K562 (cell line): ENCODE measurements around the gene SLC1A7.

Source experiments
- EZH2 ChIP-seq: IDR thresholded peaks from 2 replicates; pipeline ENCODE4 v1.6.1; 2012; ENCODE audit warnings: low read depth, mild to moderate bottlenecking, inconsistent platforms, low read length, borderline replicate concordance
- ZNF699 ChIP-seq: fragments of 250-450 bp; sonication (Bioruptor Pico); IDR thresholded peaks from 2 replicates; pipeline ENCODE4 v1.8.0; 2021; ENCODE audit warnings: mild to moderate bottlenecking, moderate library complexity; ENCODE audit not compliant: insufficient replicate concordance

DNA sequence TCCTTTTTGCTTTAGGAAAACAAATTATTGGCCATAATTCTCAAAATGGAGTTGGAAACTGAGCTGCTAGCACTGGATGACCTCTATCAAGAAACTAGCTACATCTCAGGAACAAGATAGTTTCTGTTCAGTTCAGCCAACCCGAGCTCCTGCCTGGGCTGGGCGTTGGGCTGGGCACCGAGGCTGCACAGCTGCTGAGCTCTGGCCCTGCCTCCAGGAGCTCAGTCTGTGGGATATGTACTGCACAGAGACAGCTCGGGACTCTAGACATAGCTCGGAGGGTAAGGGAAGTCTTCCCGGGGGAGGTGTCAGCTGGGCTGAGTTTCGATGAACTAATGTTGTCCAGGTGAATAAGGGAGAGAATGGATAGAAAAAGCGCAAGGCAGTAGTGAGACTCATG is 24.5 kb upstream of the SLC1A7 start:
- TF ChIP-seq ZNF699 (CRISPR knock-in tag) (no peak), EZH2 (no peak)
